Measurements from ENCODE around the gene ADARB2.

ADARB2 gene

GRCh38 chr10:1361411-1362105 is 375.8 kb downstream of the ADARB2 start:
- no peak for TF ChIP-seq CTCF (IDR thresholded peaks at IDR 0.05; ENCODE audit: borderline replicate concordance, insufficient read depth, low read depth, low read length)

DNA sequence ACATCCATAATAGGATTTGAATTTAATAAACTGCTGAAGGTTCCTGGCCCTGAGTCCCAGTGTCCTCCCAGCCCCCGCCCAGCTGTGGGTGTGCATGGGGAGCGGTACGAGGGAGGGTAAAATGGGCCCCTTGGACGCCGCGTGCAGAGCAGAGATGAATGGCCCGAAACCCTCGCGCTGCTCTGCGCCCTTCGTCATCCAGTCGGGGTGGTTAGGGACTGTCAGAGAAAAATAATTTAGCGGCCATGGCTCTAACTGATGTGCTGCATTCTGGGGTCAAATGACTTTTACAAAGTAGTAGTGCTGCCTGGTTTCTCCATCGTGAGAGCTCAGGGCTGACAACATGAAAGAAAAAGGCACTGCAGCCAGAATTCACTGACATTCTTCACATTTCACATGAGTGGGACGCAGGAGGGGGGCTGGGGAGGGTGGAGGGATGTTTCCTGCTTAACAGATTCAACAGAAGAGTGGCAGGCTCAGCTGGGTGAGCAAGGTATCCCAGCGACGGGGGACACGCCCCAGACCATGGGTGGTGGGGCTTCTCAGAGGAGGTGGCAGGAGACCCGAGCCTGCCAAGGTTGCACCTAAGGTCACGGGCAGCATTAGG is 376.7 kb downstream of the ADARB2 start:
- no peak for TF ChIP-seq CTCF (IDR thresholded peaks at IDR 0.05; ENCODE audit: borderline replicate concordance, insufficient read depth, low read depth, low read length)
- no peak overlapping the region for H3K4me3 ChIP-seq (ENCODE audit: low read depth, low read length)

More at GRCh38 chr10:1361411-1362105, 375.8 kb downstream of the ADARB2 start:
- H3K4me3 ChIP-seq (ENCODE audit: low read depth, low read length), result no peak overlapping the region

GRCh38 chr10:1360011-1360557 is 377.2 kb downstream of the ADARB2 start:
- TF ChIP-seq CTCF (IDR thresholded peaks at IDR 0.05; ENCODE audit: borderline replicate concordance, insufficient read depth, low read depth, low read length), result peak; percentile 31
- no peak overlapping the region for H3K4me3 ChIP-seq (ENCODE audit: low read depth, low read length)

GRCh38 chr10:1359626-1359955 is 377.7 kb downstream of the ADARB2 start:
- no peak overlapping the region for H3K4me3 ChIP-seq (ENCODE audit: low read depth, low read length)
- no peak for TF ChIP-seq CTCF (IDR thresholded peaks at IDR 0.05; ENCODE audit: borderline replicate concordance, insufficient read depth, low read depth, low read length)

DNA sequence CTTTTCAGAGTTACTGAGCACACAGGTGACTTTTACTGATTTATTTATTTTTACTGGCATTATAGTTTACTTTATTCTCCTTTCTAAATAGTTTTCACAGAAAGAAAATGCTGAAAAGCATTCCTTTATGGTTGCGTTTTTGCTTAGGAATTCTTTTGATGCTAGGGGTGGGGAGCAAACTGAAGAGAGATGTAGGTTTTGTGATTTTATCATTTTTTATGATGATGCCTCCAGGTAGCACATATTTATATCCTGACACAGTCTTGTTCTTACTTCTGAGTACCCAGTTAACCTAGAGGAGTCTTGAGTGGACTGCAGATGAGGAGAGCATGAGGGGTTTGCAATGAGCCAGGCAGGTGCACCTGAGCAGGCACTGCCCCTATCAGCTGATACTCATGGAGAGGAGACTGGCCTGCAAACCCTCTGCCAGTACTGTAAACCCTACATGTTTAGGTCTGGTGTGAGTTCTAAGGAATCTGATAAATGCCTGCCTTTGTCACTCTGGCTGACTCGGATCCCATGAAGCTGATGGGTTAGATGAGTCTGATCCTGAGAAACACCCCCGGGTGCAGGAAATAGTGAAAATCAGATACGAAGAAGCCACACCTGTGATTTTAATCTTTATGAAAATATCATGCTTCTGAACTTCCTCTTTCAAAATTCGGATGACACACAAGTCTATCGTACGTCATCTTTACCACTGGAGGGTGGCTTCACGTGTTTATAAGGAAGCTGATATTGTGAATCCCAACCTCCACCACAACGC is 378.3 kb downstream of the ADARB2 start:
- TF ChIP-seq CTCF (IDR thresholded peaks at IDR 0.05; ENCODE audit: borderline replicate concordance, insufficient read depth, low read depth, low read length), result no peak
- H3K4me3 ChIP-seq (ENCODE audit: low read depth, low read length), result no peak overlapping the region

- no peak overlapping the region for H3K4me3 ChIP-seq (ENCODE audit: low read depth, low read length)
- TF ChIP-seq CTCF (IDR thresholded peaks at IDR 0.05; ENCODE audit: borderline replicate concordance, insufficient read depth, low read depth, low read length), result no peak
These were observed 379.2 kb downstream of the ADARB2 start for GRCh38 chr10:1358147-1358546.

Data from GM12875 (cell line).